ENCODE results near the gene UGT1A9. TPM values are rescaled to one million over a fixed set of nuclear protein-coding genes. Genes with fewer than 3 reads are reported as not detected.

Gene UGT1A9
- total and polyA plus RNA-seq, 7 donors, result not detected

GRCh38 chr2:233789554-233789953 lies 117.9 kb downstream of the UGT1A9 start:
- no peaks in the 10 kb centered on the region for H3K4me1 ChIP-seq
- no peak for TF ChIP-seq CTCF (IDR thresholded peaks at IDR 0.05)
- DNase-seq, result no peak
- no peak for ATAC-seq
- 86 to 91% (median 90%) methylated on average over 7 of the region's 7 CpGs for WGBS, 3 donors
- H3K27me3 ChIP-seq (ENCODE audit: insufficient read depth in 3 of 3, low read length in 2 of 3), result no peaks in the 10 kb centered on the region
- no peak overlapping the region for H3K4me3 ChIP-seq
- no peaks in the 10 kb centered on the region for H3K9me3 ChIP-seq
- H3K27ac ChIP-seq, result no peak overlapping the region
- intact Hi-C loops (cut with DNase I), result no loop called here
- no peaks in the 10 kb centered on the region for H3K36me3 ChIP-seq (ENCODE audit: insufficient read depth in 1 of 2, low read depth in 1 of 2)

- no peak for ATAC-seq
Observed at GRCh38 chr2:233791151-233791882, 119.6 kb downstream of the UGT1A9 start.

GRCh38 chr2:233791883-233792329 lies 120.2 kb downstream of the UGT1A9 start:
- Histone ChIP-seq H3K4me3 (no peak overlapping the region), H3K27me3 (ENCODE audit: insufficient read depth in 3 of 3, low read length in 2 of 3) (no peaks in the 10 kb centered on the region), H3K27ac (no peak overlapping the region), H3K4me1 (no peaks in the 10 kb centered on the region), H3K36me3 (ENCODE audit: insufficient read depth in 1 of 2, low read depth in 1 of 2) (no peaks in the 10 kb centered on the region), H3K9me3 (no peaks in the 10 kb centered on the region)
- TF ChIP-seq CTCF (IDR thresholded peaks at IDR 0.05), result no peak
- intact Hi-C loops (cut with DNase I), result no loop called here
- DNase-seq (no peak), ATAC-seq (no peak)
- 66 to 80% (median 73%) methylated on average over 7 to 9 of the region's 9 CpGs for WGBS, 3 donors

More at GRCh38 chr2:233791151-233791882, 119.6 kb downstream of the UGT1A9 start:
- Histone ChIP-seq H3K27ac (no peak overlapping the region), H3K4me1 (no peaks in the 10 kb centered on the region), H3K4me3 (no peak overlapping the region), H3K27me3 (ENCODE audit: insufficient read depth in 3 of 3, low read length in 2 of 3) (no peaks in the 10 kb centered on the region), H3K36me3 (ENCODE audit: insufficient read depth in 1 of 2, low read depth in 1 of 2) (no peaks in the 10 kb centered on the region), H3K9me3 (no peaks in the 10 kb centered on the region)
- intact Hi-C loops (cut with DNase I), result no loop called here
- TF ChIP-seq CTCF (IDR thresholded peaks at IDR 0.05), result no peak
- 64 to 72% (median 71%) methylated on average over 18 of the region's 18 CpGs for WGBS, 3 donors
- DNase-seq, result no peak

- no peak for DNase-seq
- no peak for TF ChIP-seq CTCF (IDR thresholded peaks at IDR 0.05)
- no peaks in the 10 kb centered on the region for H3K36me3 ChIP-seq (ENCODE audit: insufficient read depth in 1 of 2, low read depth in 1 of 2)
Observed at GRCh38 chr2:233792720-233793119, 121.0 kb downstream of the UGT1A9 start.

More at GRCh38 chr2:233792720-233793119, 121.0 kb downstream of the UGT1A9 start:
- Histone ChIP-seq H3K27ac (no peak overlapping the region), H3K27me3 (ENCODE audit: insufficient read depth in 3 of 3, low read length in 2 of 3) (no peaks in the 10 kb centered on the region), H3K9me3 (no peaks in the 10 kb centered on the region), H3K4me1 (no peaks in the 10 kb centered on the region), H3K4me3 (no peak overlapping the region)
- no peak for ATAC-seq
- WGBS, 3 donors, result 80 to 92% (median 91%) methylated on average over 7 of the region's 7 CpGs
- intact Hi-C loops (cut with DNase I), result no loop called here
